WI38 (cell line): ENCODE measurements around the gene C1R.

Experiments
- H3K4me3 ChIP-seq: 2 replicates; pipeline ENCODE4 v1.5.1; 2011; ENCODE audit warnings: low read depth, mild to moderate bottlenecking, control low read depth, low read length
- TF ChIP-seq, protein P1 (sequence below): IDR thresholded peaks from 2 replicates; pipeline ENCODE4 v1.5.1; 2012; ENCODE audit warnings: low read depth, mild to moderate bottlenecking, control low read depth, low read length

Gene C1R

DNA sequence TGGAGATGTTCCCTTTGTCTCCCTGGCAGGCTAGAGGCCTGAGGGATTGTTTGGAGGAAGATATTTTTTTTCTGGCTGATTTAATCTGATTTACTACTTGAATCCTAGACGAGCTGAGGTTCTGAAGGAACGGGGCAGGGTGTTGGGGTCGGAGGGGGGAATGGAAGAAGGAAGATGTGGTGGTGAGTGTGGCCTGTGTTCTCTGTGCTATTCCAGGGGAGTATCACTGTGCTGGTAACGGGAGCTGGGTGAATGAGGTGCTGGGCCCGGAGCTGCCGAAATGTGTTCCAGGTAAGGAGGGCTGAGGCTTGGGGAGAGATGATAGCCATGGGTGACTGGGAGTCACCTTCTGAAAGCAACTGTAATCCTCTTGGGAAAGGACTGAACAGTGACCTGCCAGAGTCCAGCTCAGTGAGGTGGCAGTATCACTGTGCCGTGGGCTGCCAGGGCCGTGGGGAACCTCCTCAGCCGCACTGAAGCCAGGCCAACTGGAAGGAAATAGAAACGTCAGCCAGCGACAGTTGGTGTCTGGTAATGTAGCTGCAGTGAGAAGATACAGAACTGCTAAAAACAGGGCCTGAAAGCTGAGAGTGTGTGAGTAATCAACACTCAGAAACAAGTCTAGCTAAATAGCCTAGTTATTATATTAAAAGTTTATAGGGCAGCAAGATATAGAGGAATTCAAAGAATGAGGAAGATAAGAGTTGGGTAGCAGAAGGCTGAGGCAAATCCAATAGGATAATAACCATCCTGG, 23.8 kb downstream of the C1R start:
- H3K4me3 ChIP-seq = no peak overlapping the region
- TF ChIP-seq, protein P1, sequence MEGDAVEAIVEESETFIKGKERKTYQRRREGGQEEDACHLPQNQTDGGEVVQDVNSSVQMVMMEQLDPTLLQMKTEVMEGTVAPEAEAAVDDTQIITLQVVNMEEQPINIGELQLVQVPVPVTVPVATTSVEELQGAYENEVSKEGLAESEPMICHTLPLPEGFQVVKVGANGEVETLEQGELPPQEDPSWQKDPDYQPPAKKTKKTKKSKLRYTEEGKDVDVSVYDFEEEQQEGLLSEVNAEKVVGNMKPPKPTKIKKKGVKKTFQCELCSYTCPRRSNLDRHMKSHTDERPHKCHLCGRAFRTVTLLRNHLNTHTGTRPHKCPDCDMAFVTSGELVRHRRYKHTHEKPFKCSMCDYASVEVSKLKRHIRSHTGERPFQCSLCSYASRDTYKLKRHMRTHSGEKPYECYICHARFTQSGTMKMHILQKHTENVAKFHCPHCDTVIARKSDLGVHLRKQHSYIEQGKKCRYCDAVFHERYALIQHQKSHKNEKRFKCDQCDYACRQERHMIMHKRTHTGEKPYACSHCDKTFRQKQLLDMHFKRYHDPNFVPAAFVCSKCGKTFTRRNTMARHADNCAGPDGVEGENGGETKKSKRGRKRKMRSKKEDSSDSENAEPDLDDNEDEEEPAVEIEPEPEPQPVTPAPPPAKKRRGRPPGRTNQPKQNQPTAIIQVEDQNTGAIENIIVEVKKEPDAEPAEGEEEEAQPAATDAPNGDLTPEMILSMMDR = no peak

DNA sequence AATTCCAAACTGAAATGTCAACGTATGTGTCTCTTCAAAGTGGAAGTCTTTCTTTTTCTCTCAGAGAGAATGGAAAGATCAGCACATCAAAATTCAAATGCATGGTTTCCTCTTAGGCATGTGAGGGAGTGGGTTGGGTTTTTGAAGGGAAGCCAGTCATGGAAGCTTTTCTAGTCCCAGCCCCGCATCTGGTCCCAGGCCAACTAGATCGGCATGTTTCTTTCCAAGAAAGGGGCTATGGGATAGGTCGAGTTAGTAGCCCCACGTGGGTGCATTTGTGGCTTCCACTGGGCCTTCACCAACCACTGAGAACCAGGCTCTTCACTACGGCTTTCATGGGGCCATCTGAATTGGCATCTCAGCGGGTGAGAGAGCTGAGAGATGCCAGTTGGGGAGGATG, 25.1 kb downstream of the C1R start:
- no peak overlapping the region for H3K4me3 ChIP-seq
- TF ChIP-seq, protein P1 = no peak

DNA sequence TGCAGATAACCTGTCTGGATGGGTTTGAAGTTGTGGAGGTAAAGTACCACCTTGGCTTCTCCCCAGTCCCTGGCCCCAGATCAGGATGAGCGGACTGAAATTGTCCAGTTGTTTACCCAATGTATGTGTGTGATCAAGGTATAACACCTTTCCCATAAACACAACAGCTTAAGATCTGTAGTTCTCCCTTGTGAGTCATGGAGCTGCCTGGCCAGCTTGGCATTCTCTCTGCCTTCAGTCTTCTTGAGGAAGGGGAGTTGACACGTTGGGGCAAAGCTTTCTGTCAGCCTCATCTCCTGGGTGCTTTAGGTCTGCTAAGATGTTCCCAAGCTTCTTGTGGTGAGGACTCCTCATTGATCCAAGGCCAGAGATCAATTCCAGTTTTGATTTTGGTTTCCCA, 25.6 kb downstream of the C1R start:
- TF ChIP-seq, protein P1 = no peak

DNA sequence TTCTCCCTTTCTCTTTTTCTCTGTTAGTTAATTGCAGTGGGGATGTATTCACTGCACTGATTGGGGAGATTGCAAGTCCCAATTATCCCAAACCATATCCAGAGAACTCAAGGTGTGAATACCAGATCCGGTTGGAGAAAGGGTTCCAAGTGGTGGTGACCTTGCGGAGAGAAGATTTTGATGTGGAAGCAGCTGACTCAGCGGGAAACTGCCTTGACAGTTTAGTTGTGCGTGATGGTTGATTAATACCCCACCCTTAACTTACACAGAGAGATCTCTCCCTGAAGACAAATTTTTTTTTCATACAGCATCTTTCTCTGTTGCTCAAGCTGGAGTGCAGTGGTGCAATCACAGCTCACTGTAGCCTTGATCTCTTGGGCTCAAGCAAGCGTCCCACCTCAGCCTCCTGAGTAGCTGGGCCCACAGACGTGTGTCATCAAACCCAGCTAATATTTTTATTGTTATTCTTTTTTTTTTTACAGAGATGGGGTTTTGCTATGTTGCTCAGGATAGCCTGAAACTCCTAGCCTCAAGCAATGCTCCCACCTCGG, 27.1 kb downstream of the C1R start:
- H3K4me3 ChIP-seq = no peak overlapping the region
- TF ChIP-seq, protein P1 = no peak

More for the DNA sequence above, 25.6 kb downstream of the C1R start:
- H3K4me3 ChIP-seq = no peak overlapping the region

DNA sequence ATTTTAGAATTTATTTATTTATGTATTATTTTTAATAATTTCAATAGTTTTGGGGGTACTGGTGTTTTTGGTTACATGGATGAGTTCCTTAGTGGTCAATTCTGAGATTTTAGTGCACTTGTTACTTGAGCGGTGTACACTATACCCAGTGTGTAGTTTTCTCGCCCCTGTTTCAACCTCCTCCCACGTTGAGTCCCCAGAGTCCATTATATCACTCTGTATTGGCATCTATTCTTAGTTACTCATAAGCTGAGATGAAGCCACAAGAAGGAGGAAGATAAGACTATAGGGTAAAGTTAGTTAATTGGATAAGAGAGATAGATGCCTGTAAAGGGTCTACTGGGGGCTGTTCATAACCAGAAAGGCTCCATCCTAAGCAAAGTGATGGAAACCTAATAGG, 27.7 kb downstream of the C1R start:
- TF ChIP-seq, protein P1 = no peak

DNA sequence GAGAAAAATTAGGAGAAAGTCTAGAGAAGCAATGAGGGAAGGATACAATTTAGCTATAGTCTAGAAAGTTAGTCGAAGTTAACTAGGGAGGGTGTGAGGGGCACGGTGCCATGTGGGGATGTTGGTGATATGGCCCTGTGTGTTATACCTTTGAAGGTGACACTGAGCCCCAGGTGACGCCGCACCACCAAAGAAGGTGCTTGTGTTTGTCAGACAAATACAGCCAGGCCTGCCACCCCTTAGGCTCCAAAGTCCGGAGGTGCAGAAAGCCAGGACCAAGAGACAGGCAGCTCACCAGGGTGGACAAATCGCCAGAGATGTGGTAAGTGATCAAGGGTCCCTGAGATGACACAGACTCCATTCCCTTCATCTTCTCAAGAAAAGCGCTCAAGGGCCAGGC, 30.6 kb downstream of the C1R start:
- TF ChIP-seq, protein P1 = no peak
- peak overlapping the region; percentile 63 for H3K4me3 ChIP-seq

More for the DNA sequence above, 27.7 kb downstream of the C1R start:
- no peak overlapping the region for H3K4me3 ChIP-seq

DNA sequence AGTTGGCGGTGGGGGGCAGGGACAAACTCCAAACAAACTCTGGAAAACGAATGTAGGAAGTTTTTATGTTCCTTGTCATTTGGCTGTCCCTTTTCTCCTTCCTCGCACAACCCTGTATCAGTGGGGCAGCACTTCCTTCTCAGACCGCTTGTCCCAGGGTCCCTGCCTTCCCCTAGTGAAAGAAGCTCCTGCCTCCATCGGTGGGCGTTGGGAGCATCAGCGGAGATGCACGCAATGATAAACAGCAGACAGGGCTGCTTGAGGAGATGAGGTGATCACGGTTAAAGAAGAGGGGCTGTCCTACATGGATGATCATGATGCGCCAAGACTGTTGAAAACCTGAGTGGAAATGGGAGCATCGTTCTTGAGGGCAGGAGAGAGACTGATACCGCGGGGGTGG, 31.1 kb downstream of the C1R start:
- peak overlapping the region; percentile 63 for H3K4me3 ChIP-seq
- TF ChIP-seq, protein P1 = no peak
